AG09319 (cell line): ENCODE measurements around the gene MUC5AC.

ENCODE experiments used
- DNase-seq: peaks from one replicate; pipeline ENCODE4 v3.0.0-alpha.2; 2010; ENCODE audit warnings: low read depth; ENCODE audit errors: extremely low read depth
- CTCF ChIP-seq: IDR thresholded peaks from 2 replicates; pipeline ENCODE4 v1.5.1; 2011; ENCODE audit warnings: low read depth, mild to moderate bottlenecking, inconsistent platforms, low read length, moderate library complexity

The MUC5AC gene

GRCh38 chr11:1230121-1230455, 72.3 kb downstream of the MUC5AC start:
- no peak for TF ChIP-seq CTCF
- DNase-seq, result no peak

- no peak for DNase-seq
- TF ChIP-seq CTCF, result no peak
Measured at GRCh38 chr11:1230456-1231395, 73.0 kb downstream of the MUC5AC start.

GRCh38 chr11:1231396-1232020, 73.8 kb downstream of the MUC5AC start:
- TF ChIP-seq CTCF, result no peak
- DNase-seq, result no peak

GRCh38 chr11:1232021-1232882, 74.5 kb downstream of the MUC5AC start:
- DNase-seq, result no peak
- TF ChIP-seq CTCF, result no peak

- no peak for DNase-seq
- TF ChIP-seq CTCF, result no peak
Measured at GRCh38 chr11:1232883-1233321, 75.1 kb downstream of the MUC5AC start.

GRCh38 chr11:1233351-1234053, 75.7 kb downstream of the MUC5AC start:
- TF ChIP-seq CTCF, result no peak

More at GRCh38 chr11:1233351-1234053, 75.7 kb downstream of the MUC5AC start:
- DNase-seq, result no peak
